NCI-H128 (cell line): ENCODE results near the gene TTLL4.

Experiments used
- DNase-seq: peaks from one replicate; lab custom pipeline; 2025; ENCODE audit not compliant: unreplicated experiment; lab: John Stamatoyannopoulos, UW

TTLL4 gene

DNA sequence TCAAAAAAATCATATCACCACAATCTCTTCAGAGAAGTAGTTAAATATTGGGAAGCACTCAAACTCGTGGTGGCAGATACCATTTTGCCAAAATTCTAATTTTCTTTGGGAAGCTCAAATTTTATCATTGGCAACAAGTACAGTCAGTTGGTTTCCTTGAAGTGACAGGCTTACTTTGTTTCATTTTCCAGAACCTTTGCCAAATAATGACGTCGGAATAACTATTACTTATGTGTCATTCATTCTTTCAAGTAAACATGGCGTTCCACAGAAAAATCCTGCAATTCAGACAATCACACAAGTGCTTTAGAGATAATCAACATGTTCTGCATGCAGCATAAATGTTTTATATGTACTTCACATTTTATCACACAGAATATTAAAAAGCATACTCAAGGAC, 5.4 kb downstream of the TTLL4 start:
- DNase-seq, result no peak

DNA sequence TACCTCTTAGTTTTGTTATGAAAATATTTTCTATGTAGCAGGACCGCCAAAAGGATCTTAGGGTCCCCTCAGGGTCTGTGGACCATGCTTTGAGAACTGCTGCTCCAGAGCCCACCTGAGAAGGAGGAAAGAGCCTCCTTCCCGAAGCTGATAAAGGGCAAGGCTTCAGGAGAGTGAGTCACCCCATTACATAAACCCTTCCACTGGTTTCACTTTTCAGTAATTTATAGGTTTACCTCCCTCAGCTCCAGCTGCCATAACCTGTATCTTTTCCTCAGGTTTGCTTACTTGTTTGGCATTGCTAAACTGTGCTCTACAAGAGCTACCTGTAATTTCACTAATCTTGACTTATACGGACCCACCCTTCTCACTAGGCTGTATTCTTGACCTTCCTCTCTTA, 6.6 kb downstream of the TTLL4 start:
- no peak for DNase-seq

DNA sequence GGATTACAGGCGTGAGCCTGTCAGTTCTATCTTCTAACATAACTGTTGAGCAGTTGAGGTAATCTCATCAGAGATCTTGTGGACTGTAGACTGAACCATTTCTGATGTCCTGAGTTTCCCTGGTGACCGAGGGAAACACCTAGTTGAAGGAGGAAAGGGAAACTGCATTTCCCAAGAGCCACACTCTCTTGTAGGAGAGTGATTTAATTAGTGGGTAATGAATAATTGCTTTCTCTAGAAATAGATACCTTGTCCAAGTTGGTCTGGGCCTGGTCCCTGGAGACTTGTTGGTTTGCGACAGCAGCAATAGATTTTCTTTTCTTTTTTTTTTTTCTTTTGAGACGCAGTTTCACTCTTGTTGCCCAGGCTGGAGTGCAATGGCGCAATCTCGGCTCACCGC, 7.4 kb downstream of the TTLL4 start:
- no peak for DNase-seq

DNA sequence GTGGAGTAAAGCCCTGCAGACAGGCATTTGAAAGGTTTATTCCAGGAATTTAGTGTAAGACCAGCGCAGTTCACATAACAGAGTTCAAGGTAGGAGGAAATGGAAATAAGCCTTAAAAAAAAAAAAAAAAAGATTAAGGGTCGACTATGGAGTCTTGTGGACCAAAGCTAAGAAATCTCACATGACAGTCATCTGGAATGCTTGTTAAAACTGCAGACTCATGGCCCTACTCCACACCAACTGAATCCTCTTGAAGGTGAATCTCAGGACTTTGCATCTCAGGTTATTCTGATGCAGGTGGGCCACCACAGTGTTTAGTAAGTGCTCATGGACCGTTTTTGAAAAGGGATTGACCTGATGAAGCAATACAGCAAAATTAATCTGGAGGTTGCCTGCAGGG, 8.8 kb downstream of the TTLL4 start:
- DNase-seq, result no peak

DNA sequence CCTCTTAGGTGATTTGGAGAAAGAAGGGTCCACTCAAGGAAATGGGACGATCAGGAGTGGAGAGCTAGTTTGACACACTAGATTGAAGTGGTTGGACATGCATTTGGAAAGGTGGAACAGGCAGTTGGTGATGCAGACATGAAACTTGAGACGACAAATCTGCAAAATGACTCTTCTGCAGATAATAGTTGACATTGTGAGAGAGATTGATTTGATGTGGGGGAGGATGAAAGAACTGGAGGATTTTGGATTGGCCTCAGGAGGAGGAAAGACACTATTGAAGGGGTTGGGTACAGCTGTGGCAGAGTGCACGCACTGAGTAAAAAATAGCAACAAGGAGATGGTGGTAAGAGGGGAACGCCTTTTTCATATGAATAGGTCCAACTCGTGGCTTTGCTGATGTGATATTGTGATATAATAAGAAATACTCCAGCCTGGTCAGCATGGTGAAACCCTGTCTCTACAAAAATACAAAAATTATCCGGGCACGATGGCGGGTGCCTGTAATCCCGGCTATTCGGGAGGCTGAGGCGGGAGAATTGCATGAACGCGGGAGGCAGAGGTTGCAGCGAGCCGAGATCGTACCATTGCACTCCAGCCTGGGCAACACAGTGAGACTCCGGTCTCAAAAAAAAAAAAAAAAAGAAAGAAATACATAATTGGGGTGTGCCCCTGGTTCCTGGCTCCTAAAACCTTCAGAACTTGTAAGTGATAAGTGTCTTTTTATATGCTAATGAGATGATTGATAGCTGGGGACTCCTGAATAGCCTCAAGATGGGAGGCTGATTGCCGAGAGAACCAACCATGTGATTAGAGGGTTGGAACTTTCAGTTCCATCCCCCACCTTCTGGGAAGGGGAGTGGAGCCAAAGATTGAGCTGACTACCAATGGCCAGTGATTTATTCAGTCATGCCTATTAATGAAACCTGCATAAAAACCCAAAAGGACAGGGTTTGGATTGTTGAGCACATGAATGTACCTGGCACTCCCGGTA, 9.7 kb downstream of the TTLL4 start:
- no peak for DNase-seq

DNA sequence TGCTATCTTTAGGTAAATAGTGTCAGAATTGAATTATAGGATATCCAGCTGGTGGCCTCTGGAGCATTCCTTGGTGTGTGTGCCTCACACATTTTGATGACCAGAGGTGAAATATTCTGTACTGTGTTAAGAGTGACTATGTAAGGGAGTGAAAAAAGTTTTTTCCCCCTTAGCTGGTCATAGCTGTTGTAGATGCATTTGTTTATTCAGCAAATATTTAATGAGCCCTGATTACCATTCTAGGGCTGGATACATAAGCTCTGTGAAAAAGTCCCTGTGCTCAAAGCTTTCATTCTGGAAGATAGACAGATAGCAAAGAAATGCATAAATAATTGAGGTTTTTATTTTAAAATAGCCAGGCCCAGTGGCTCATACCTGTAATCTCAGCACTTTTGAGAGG, 10.9 kb downstream of the TTLL4 start:
- DNase-seq, result no peak

DNA sequence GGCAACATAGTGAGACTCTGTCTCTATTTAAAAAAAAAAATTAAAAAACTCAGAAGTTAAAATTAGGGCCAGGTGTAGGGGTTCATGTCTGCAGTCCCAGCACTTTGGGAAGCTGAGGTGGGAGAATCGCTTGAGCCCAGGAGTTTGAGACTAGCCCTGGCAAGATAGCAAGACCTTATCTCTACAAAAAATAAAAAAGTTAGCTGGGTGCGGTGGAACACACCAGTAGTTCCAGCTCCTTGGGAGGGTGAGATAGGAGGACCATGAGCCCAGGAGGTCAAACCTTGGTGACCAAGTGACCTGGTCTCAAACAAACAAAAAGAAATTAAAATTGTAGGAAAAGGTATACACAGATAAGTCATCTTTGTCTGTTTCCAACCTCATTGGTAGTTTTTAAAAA, 11.3 kb downstream of the TTLL4 start:
- no peak for DNase-seq

DNA sequence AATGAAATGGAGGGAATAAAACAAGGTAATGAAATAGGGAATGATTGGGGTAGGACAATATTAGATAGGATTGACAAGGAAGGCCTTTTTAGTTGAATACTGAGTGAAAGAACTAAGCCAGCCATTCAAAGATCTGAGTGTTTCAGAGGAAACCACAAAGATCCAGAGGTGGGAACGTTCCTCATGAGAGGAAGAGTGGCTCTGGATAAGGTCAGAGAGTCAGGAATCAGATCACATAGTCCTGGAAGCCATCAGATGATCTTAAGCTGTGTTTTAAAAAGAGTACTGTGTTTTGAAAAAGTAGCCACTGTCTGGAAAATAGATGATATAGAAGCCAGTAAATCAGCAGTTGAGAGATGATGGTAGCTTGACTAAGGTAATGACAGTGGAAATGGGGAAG, 11.8 kb downstream of the TTLL4 start:
- no peak for DNase-seq

DNA sequence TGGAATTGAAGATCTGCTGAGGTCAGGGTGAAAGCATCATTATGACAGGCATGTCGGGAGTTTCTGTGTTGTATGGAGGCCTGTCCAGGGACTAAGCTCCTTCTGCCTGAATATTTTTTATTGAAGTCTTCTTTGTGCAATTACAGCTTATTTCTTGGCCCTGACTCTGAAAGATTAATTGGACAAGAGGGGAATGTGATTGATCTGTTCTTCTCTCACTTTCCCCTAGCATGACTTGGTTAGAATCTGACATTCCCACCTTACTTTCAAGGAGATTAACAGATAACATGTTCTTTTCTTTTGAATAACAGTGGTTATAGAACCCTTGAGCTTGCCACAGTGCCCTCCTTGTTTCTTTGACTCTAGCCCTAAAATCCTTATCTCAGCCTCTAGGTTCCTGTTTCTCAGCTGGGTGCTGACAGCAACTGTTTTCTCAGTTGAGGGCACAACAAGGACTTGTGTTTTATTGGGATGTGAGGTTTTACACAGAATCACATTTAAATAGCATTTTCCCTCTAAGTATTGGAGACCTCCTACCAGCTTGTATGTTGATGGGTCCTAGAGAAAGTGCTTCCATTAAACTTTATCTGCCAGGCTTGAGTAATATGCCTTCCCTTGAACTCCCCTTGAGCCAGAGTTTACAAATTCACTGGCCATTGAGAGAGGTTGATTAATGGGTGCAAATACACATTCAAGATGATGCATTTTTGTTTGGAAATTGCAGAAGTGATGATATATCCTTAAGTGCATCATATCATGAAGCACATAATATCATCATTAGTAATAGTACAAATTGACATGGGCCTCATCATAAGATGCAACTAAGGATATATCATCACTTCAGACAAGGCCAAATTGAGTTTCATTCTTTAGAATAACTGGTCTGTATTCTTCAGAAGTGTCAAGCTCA, 12.5 kb downstream of the TTLL4 start:
- DNase-seq, result no peak

DNA sequence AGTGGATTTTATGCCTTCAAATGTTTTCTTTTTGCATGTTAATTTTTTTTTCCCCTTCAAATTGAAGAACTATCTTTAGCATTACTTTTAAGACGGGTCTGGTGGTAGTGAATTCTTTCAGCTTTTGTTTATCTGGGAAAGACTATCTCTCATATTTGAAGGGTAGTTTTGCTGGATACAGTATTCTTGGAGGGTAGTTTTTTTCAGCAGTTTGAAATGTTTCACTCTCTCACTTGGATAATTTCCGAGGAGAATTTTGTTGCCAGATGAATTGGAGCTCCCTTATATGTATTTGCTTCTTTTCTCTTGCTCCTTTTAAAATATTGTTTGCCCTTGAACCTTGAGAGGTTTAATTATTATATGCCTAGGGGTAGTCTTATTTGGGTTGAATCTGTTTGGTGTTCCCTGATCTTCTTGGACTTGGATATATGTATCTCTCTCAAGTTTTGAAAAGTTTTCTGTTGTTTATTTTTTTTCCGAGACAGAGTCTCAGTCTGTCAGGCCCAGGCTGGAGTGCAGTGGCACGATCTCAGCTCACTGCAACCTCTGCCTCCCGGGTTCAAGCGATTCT, 15.5 kb downstream of the TTLL4 start:
- DNase-seq, result no peak

DNA sequence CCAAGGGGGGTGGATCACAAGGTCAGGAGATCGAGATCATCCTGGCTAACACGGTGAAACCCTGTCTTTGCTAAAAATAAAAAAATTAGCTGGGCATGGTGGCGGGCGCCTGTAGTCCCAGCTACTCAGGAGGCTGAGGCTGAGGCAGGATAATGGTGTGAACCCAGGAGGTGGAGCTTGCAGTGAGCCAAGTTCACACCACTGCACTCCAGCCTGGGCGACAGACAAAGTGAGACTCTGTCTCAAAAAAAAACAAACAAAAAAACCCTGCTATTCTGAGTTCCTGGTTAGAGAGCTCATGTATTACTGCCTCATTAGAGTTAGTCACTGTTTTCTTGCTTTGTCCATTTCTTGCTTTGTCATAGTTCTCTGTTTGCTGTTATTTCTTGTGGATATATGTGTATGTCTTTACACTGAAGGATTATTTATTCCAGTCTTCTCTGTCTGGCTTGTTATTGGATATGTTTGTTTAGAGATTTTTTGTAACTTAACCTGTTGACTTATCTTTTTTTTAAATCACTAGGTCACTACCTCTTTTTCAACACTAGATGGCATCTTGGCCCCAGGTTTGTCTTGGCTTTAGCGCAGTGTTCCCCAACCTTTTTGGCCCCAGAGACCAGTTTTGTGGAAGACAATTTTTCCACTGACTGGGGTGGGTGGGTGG, 17.0 kb downstream of the TTLL4 start:
- no peak for DNase-seq

DNA sequence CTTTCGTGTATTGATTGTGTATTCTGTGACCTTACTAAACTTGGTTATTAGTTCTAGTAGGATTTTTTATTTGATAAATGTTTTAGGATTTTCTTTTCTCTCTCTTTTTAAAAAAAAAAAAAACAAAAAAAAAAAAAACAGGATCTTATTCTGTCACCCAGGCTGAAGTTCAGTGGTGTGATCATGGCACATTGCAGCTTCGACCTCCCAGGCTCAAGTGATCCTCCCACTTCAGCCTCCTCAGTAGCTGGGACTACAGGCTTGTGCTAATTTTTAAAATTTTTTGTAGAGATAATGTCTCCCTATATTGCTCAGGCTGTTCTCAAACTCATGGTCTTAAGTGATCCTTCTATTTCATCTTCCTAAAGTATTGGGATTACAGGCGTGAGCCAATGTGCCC, 19.0 kb downstream of the TTLL4 start:
- DNase-seq, result no peak

DNA sequence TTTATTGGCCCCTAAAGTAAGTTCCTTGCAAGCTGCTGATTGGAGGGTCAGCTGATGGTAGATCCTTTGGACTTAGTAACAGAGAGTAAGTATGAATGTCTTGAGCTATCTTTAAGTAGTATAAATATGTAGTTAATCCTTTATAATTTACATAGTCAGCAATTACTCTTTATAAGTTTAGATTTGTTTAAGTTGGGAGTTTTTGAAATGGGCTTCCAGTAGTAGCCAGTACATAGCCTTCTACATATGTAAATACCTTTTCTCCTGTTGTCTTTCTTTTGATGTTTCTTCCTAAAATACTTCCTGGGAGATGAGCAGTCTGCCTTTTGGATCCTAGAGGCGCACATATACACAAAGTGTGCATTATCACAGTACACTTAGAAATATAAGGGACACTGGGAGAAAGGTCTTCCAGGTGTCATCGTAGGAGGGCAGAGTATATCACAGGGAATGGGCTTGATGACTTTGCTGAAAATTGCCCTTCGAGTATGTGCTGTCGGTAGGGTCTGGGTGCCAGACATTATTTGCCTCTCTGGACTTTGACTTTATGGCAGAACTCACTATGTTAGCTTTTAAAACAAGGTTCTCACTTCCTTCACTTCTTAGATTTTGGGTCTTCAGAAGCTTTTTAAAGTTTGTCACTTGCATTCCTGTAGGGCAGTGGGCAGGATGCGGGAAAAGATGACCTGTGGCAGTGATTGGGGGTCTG, 21.6 kb downstream of the TTLL4 start:
- DNase-seq, result no peak

DNA sequence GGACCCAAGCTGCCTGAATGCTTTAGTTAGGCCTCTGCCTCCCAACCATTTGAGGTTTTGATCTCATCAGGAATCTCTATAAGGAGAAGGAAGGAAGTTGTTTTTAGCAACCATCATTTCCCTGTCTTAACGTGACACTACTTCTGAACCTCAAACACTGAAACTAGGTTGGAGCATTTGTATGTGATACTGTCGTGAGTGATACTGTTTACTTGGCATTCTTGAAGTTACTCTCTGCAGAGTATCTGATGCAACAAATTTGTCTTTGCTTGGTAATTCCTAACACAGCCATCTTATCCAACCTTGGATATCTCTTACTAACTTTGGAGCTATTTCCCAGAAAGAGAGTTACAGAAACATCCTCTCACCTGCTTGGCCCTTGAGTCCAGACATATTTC, 22.1 kb downstream of the TTLL4 start:
- DNase-seq, result no peak

DNA sequence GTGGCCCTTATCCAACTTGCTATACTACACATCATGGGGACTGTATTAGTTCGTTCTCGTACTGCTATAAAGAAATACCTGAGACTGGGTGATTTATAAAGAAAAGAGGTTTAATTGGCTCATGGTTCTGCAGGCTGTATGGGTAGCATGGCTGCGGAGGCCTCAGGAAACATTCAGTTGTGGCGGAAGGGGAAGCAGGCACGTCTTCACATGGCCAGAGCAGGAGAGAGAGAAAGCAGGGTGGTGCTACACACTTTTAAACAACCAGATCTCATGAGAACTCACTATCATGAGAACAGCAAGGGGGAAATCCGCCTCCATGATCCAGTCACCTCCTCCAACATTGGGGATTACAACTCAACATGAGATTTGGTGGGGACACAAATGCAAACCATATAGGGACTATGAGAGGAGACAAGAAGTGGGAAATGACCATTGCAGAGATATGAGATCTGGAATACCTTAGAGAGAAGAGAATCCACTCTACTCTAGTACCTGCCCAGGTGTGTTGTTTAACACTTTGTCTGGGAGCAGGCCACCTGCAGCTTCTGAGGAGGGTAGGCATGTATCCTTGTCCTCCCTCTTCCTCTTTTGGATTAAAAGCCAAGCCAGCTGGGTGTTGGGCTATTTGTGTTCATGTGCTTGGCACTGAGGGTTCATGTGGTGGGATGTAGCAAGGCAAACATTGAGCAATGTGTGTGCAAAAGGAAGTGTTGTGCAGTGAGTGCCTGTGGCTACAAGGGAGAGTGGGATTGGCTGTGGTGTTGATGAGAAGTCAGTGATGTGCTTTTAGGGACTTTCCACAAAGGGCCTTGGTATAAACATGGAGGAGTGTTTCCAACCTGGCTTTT, 22.8 kb downstream of the TTLL4 start:
- no peak for DNase-seq

DNA sequence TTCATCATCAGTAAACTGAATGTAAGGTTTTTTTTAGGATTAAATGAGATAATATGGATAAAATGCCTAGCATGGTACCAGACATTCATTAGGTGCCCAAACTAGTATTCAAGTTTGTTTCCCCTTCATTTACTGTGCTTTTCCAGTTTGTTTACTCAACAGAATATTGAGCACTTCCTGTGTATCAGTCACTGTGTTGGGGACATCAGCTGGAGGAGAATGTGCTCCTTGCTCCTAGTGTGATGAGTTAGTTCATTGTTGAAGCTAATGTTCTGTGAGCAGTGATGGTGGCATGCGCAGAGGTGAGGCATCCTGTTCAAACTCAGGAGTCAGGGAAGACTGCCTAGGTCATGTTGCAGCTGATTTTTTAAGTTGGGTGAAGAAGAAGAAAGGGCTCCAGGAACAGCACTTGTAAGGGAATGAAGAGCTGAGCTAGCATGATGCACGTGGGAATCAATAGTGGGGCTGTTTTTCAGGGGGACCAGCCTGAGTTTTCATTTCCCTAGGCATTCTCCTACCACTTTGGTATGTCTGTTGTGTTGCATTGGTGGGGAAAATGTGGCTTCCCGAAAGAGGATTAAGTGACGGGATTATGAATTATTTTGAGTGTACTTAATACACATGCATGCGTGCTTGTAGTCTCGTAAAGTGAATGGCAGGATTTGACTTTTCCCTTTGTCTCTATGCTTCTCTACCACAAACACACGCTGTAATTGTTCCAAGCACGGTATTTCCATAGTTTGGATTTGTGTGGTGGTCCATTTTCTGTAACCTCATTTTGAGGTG, 23.7 kb downstream of the TTLL4 start:
- DNase-seq, result no peak

DNA sequence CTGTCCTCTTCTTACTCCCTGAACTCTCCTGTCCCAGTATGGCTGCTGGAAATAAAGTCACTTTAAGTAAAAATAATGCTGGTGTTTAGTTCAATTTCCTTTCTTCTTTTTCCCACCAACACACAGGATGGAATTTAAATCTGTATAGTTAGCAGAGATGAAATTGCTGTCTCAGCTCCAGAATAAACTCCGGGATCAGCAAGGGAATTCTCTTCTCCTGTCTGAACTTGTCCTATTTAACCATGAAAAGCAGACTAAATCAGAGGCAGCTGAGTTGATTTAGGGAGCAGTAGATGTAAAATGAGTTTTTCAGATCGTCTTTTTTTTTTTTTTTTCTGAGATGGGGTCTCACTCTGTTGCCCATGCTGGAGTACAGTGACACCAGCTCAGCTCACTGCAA, 25.9 kb downstream of the TTLL4 start:
- no peak for DNase-seq

DNA sequence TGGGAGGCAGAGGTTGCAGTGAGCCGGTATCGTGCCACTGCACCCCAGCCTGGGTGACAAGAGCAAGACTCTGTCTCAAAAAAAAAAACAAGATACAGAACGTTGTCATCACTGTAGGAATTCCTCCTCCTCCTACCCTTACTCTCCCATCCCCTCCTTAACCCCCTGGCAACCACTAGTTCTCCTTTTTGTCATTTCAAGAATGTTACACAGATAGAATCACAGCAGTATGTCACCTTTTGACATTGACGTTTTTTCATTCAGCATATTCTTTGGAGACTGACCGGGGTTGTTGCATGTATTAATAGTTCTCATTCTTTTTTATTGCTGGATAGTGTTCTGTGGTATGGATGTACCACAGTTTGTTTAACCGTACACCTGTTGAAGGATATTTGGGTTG, 32.4 kb downstream of the TTLL4 start:
- DNase-seq, result no peak

DNA sequence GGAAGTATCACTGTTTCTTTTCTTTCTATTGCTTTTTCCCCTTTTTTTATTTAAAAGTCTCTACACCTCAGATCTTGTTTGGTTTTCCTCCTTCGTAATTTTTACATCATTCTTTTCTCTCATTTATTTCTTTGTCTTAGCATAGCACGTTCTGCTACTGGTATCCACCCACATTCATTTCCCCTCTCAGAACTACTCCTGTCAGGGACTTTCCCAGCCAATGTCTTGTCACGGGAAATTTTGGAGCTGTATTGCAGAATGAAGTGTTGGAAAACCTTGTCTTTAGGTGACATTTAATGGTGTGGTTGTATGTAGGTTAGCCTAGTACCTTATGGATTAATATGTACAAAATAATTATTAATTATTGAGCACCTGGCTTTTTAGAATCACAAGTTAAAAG, 34.0 kb downstream of the TTLL4 start:
- no peak for DNase-seq
